Testis (tissue), 2 donors: ENCODE data around the gene SLC25A1.

Experiments
- POLR2A ChIP-seq: fragments of 450-650 bp; IDR thresholded peaks from one replicate; pipeline ENCODE4 v1.6.1; 2017; ENCODE audit warnings: antibody characterized with exemption, mild to moderate bottlenecking, moderate library complexity
- TF ChIP-seq, protein P1 (sequence below), 3 experiments: fragments of 450-650 bp in 2 of 3; fragments of 200-600 bp in 1 of 3; sonication (generic) in 1 of 3; IDR thresholded peaks; one replicate each; pipeline ENCODE4 v1.5.1; 2016 to 2019; ENCODE audit warnings: antibody characterized with exemption in 3 of 3, mild to moderate bottlenecking in 2 of 3, moderate library complexity in 1 of 3

DNA sequence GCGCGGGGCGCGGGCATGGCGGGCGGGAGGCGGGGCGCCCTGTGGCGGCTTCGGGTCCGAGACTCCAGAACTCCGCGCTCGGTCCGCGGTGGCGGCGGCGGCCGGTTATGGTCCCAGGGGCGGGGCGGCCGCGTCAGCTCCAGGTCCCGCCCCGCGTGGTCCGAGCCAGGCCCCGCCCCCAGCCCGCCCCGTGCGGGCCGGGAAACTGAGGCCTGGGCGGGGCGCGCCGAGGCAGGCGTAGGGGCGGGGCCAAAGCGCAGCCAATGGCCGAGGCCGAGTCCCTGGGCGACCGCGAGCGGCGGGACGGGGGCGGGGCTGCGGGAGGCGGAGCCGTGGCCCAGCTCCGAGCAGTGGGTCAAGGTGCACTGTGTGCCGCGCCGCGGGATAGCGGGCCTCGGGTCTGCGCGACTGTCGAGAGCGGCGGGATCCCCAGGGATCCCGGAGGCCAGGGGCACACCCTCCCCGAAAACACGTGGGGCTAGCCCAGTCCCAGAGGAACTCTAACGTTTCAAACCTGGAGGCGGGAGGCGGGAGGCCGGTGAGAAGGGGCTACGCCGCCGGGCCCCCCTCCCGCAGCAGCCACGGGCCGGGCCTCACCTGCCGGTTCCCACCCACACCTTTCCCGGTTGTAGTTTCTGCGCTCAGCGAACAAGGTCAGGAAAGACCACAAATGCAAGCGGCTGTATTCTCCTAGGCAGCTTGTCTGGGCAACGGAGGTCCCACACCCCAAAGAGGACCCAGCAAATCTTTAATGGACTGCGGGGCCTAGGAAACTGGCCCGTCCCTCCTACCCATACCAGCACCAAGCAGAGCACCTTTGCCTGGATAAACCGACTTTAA is at the start of gene SLC25A1:
- TF ChIP-seq, protein P1, sequence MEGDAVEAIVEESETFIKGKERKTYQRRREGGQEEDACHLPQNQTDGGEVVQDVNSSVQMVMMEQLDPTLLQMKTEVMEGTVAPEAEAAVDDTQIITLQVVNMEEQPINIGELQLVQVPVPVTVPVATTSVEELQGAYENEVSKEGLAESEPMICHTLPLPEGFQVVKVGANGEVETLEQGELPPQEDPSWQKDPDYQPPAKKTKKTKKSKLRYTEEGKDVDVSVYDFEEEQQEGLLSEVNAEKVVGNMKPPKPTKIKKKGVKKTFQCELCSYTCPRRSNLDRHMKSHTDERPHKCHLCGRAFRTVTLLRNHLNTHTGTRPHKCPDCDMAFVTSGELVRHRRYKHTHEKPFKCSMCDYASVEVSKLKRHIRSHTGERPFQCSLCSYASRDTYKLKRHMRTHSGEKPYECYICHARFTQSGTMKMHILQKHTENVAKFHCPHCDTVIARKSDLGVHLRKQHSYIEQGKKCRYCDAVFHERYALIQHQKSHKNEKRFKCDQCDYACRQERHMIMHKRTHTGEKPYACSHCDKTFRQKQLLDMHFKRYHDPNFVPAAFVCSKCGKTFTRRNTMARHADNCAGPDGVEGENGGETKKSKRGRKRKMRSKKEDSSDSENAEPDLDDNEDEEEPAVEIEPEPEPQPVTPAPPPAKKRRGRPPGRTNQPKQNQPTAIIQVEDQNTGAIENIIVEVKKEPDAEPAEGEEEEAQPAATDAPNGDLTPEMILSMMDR (IDR thresholded peaks at IDR 0.05): no peak
- TF ChIP-seq POLR2A: no peak
